MV-4-11 (cell line): Measurements from ENCODE around the gene SBK3.
"Not testable (repeated sequence)": the region's sequence is repeated elsewhere in the genome, so short reads cannot be mapped to it uniquely, and the experiment has no call there.

Experiments
- DNase-seq: peaks from one replicate; lab custom pipeline; 2025; lab: John Stamatoyannopoulos, UW

The SBK3 gene

DNA sequence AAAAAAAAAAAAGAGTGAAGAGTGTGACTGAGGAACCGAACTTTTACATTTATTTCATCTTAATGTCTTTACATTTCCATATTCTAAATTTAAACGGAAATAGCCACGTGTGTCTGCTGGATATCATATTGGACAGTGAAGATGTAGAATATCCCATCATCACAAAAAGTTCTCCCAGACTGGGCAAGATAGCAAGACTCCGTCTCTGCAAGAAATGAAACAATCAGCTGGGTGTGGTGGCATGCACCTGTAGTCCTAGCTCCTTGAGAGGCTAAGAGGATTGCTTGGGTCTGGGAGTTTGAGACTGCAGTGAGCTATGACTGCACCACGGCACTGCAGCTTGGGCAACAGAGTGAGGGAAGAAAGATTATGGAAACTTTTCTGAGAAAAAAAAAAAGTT lies 31.4 kb upstream of the SBK3 start:
- no peak for DNase-seq

DNA sequence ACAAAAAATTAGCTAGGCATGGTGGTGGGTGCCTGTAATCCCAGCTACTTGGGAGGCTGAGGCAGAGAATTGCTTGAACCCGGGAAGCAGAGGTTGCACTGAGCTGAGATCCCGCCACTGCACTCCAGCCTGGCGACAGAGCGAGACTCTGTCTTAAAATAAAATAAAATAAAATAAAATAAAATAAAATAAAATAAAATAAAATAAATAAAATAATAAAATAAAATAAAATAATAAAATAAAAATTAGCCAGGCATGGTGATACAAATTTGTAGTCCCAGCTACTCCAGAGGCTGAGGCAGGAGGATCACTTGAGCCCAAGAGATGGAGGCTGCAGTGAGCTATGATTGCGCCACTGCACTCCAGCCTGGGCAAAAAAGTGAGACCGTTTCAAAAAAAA lies 28.6 kb upstream of the SBK3 start:
- not testable (repeated sequence) for DNase-seq

DNA sequence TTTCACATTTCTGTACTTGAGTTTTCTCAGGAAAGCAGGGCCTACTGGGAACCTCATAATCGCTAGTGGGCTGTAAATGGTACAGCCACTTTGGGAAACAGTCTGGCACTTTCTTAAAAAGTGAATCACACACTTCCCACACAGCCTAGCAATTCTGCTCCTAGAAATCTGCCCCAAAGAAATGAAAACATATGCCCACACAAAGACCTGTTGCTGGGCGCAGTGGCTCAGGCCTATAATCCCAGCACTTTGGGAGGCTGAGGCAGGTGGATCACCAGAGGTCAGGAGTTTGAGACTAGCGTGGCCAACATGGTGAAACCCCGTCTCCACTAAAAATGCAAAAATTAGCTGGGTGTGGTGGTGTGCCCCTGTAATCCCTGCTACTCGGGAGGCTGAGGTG lies 24.1 kb upstream of the SBK3 start:
- DNase-seq = not testable (repeated sequence)

DNA sequence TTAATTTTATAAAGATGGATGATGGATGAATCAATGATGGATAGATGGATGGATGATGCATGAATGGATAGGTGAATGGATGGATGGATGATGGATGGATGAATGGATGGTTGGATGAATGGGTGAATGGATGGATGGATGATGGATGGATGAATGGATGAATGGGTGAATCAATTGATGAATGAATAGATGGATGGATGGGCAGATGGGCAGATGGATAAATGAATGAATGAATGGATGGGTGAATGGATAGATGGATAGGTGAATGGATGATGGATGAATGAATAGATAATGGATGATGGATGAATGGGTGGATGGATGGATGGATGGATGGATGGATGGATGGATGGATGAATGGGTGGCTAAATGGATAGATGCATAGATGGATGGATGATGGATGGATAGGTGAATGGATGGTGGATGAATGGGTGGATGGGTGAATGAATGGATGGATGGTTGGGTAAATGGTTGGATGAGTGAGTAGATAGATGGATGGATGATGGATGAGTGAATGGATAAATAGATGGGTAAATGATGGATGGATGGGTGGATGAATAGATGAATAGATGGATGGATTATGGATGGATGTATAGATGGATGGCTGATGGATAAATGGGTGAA lies 22.5 kb upstream of the SBK3 start:
- DNase-seq = no peak

DNA sequence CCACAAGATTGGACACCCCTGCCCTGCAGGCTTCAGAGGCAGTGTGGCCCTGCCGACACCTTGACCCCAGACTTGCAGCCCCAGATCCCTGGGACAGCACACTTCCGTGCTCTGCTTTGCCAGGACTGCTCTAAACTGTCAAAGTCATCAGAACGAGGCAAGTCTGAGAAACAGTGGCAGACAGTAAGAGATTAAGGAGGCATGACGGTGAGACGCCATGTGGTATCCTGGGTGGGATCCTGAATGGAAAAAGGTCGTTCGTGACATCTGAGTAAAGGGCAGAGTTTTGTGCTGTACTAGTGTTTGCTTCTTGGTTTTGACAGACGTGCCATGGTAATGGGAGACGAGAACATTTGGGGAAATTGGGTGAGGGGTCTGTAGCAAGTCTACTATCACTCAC lies 21.5 kb upstream of the SBK3 start:
- no peak for DNase-seq

DNA sequence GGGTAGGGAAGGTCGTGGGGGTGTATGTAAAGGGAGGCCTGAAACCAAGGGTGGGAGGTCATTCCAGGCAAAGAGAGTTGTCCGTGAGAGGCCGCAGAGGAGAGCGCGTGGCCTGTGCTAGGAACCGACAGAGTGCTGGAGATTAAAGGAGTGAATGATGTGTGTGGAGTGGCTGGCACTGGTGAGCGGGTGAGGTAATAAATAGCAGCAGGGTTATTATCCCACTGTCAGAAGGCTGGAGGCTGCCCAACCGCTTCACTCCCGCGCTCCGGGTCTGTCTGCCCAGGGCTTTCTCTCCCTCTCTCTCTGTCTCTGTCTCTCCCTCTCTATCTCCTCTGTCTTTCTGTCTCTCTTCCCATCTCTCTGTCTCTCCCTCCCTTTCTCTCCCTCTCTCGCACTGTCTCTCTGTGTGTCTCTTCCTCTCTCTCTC lies 17.9 kb upstream of the SBK3 start:
- no peak for DNase-seq

DNA sequence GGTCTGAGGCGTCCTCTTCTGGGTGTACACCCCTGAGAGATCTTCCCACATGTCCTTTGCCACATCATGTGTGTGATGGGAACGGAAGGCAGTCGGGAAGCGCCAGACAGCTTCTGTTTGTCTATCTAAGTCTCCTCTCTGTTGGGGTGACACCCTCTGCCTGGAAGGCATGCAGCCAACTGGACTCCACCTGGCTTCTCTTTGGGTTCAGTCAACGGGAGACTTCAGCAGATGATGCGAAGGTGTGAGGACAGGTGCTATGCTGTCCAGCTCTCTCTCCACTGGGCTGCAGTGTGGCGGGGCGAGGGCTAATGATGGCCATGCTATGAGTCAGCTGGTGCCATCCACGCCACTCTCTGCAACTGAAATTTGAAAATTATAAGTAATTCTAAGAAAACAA lies 14.3 kb upstream of the SBK3 start:
- DNase-seq = no peak

DNA sequence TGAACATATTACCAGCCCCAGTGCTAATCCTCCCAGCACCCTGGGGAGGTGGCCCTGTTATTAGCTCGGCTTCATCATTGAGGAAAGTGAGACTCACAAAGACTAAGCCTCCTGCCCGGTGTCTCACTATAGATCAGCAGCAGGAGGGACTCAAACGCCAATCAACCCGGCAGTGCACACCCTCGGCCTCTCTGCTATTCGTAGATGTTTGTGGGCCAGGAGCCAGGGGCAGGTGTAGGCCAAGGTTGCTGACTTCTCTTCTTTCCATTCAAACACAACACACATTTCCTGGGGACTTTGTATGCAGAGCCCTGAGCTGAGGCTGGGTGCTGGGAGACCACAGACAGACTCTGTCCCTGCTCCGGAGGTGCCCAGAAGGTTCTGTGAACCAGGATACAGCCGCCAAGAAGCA lies 9.4 kb upstream of the SBK3 start:
- no peak for DNase-seq

DNA sequence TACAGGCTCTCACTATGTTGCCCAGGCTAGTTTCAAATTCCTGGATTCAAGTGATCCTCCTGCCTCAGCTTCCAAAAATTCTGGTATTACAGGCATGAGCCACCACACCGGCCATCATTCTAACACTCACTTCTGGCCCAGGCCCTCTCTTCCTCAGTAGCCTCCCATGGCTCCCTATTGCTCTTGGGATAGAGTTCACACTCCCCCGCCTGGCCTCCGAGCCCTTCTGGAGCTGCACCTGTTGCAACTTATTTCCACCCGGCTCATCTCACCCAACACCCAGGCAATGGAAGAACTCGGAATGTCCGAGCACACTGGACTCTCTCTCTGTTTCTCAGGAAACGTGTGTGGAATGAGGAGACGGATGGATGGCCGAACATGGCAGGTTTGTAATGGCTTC lies 9.0 kb upstream of the SBK3 start:
- no peak for DNase-seq

DNA sequence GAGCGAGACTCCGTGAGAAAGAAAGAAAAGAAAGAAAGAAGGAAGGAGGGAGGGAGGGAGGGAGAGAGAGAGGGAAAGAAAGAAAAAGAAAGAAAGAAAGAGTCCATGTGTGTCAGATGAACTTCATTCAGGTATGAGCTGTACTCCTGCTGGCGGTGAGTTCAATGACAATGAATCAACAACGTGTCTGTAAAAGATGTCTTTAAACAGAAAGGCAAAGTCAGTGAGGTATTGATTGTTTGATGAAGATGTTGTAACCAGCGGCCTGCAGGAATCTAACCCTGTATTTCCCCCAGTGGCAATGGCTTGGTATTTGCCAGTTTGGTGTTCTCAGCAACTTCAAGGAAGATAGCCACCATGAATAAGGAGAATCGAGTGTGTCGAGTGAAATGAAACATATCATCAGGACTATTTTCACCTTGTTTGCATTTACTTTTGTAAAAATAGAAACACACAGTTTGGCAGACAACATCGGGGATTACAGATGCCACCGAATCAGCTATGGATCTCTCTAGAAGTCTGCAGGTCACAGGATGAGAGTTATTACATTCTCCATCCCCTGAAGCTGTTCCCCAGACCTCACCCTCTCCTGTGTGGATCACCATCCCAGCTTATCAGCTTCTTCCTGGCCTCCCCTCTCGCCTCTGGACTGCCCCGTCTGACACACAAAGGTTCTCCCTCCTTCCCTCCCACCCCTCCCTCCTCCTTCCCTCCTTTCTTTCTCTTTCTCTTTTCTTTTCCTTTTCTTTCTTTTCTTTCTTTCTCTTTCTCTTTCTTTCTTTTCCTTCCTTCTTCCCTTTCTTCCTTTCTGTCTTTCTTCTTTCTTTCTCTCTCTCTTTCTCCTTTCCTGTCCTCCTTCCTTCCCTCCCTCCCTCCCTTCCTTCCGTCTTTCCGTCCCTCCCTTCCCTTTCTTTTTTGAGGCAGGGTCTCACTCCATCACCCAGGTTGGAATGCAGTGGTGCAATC lies 8.2 kb upstream of the SBK3 start:
- no peak for DNase-seq

DNA sequence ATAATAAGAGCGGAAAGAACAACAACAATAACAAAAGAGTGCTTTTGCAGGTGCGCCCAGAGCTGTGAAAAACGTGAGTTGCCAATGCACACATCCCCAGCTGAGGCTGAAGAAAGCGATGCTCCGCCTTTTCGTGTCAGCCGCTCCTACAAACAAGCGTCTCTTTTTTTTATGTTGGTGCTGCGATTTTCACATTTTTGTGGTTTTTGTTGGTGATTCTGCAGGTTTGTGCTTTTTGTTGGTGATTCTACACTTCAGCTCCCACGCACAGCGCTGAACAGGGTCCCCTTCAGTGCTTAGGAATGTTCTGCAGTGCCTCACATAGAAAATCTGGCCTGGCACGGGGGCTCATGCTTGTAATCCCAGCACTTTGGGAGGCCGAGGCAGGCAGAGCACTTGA lies 7.3 kb upstream of the SBK3 start:
- DNase-seq = no peak

DNA sequence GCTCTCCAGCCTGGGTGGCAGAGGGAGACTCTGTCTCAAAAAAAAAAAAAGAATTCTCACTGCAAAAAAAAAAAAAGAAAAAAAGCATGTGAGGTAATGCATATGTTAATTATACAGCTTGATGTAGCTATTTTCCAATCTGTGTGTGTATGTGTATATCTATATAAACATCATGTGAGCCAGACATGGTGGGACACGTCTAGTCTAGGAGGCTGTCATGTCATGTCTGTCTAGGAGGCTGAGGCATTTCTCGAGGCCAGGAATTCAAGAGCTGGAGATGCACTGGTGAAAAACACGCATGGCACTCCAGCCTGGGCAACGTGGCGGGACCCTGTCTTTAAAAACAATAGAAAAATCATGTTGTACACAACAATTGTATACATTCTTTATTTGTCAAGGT lies 6.9 kb upstream of the SBK3 start:
- no peak for DNase-seq

DNA sequence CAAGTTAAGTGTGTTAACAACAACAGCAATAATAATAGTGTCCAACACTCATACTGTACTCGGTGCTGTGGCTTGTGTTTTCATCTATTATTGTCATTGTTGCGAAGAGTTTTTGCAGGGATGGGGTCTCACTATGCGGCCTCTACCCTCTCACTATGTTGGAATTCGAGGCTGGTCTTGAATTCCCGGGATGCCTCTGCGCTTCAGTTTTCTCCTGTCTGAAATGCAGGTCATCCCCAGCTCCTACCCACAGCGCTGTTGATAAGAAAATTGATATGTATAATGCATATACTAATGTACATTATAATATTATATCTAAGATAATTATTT lies 4.9 kb upstream of the SBK3 start:
- DNase-seq = no peak

DNA sequence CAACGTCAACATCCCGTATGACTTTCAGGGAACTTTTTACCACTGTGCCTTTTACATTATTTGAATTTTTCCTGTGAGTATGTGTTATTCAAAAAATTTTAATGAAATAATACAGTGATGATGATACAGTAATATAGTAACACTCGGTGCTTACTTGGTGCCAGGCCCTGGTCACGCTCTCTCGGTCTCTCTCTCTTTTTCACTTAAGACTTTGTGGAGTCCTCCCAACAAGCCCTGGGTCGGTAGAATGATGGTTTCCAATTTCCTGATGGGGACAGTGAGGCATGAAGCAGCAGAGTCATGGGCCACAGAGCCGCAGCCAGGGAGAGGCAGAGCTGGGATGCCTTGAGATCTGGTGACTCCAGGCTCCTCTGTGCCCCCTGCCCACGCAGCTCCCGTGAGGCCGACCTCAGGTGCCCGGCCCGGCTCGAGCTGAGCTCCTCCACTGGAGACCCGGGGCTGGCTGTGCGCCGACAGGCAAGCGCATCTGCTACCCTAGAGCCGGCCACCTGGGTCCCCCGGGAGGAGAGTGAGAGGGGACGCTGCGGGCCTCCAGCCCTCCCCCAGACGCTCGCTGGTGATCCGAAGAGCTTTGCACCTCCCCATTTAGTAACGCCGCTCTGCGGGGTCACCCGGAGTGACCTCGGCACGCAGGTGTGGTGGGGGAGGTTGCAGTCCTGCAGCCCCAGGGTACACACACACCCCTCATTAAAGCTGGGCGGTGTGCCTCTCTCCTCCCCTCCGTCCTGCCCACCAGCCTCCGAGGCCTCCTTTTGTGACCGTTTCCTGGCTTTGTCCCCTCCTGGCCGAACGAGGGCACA lies 4.4 kb upstream of the SBK3 start:
- DNase-seq = no peak

DNA sequence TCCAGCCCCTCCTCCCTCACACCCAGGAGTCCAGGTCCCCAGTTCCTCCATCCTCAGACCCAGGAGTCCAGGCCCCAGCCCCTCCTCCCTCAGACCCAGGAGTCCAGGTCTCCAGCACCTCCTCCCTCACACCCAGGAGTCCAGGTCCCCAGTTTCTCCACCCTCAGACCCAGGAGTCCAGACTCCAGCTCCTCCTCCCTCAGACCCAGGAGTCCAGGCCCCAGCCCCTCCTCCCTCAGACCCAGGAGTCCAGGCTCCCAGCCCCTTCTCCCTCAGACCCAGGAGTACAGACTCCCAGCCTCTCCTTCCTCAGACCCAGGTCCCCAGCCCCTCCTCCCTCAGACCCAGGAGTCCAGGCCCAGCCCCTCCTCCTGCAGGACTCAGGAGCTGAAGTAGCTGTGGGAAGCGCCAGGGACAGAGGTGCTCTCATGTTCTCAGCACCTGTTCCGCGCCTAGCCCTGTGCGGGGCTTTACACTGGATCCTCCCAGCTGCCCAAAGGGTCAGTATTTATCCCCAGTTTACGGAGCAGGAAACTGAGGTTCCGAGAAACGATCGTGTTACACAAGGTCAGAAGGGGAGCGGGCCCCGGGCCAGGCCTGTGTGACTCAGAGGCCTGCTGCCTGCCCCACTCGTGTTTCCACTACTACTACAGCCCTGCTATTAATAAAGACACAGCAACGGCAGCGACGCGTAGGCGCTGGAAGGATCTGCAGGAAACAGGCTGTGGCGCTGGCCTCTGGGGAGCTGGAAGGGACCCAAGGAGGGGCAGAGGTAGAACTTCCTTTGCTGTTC lies 1.7 kb upstream of the SBK3 start:
- peak; percentile 82 for DNase-seq

DNA sequence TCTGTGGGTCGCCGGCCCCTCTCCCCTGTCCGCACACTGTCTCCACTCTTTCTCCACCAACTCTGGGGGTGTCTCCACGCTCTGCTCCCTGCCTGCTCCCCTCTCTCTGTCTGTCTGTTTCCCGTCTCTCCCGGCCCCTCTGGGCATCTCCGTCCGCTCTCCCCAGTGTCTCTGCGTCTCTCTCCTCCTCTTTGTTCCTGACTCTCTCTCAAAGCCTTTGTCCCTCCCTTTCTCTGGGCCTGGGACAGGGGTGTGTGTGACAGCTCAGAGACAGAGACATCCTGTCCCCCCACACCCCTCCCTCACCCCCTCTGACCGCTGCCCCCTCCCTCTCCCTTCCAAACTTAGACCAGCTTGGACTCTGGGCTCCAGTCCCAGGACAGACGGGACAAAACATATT lies 668 bp upstream of the SBK3 start:
- no peak for DNase-seq

DNA sequence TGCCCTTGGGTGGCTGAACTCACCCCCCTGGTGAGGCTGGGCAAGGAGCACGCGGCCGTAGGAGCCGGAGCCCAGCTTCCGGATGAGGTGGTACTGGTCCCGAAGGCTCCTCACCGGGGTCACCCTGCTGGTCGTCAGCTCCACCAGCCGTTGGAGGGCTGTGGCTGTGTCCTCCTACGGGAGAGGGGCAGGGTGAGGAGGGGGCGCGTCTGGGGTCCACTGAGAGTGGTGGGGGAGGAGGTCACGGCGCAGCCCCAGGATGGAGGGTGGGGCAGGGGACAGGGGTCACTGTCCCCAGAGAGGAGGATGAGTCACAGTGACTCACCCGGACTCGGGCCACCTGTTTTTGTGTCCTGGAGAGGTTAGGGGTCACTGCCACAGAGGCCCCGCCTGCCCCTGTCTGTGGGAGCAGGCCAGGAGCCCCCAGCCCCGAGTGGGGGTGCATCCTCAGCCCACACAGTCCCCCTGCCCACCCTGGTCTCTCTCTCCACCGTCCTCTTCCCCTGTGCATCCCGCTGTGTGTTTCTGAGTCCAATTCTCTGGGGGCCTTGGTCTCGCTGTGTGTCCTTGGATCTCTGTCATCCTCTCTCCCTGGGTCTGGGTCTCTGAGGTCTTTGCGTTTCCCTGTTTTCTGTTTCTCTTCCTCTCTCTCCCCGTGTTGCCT lies 435 bp downstream of the SBK3 start:
- no peak for DNase-seq

DNA sequence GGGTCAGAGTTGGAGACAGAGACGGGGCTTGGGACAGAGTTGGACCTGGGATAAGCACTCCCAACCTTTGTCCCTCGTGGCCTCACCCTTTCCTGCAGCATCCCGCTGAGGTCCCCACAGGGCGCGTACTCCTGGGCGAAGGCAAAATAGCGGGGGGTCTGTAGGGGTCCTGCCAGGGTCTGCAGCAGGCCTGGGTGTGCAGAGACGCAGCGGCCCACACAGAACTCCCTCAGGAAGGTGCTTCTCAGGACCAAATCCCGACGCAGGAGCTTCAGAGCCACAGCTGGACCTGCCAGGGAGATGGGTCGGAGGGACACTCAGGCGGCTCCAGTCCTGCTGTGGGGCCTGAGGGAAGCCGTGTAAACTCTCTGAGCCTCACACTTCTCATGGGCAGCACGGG lies 1.3 kb downstream of the SBK3 start:
- DNase-seq = no peak

DNA sequence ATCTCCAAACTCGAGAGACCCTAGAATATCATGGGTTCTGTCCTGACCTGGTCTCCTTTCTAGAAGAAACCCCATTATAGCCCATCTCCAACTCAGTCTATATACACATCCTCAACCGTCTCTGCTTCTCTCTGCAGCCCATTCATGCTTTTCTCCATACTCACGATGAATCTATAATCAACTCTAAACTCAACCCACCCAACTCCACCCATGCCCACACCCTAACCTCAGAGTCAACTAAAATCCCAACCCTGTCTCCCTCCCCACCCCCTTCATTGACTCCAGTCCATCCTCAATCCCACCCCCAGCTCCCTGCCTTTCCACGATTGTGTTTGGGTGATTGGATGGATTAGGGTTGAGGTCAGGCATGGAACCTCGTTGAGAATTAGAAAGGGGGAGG lies 1.8 kb downstream of the SBK3 start:
- no peak for DNase-seq

DNA sequence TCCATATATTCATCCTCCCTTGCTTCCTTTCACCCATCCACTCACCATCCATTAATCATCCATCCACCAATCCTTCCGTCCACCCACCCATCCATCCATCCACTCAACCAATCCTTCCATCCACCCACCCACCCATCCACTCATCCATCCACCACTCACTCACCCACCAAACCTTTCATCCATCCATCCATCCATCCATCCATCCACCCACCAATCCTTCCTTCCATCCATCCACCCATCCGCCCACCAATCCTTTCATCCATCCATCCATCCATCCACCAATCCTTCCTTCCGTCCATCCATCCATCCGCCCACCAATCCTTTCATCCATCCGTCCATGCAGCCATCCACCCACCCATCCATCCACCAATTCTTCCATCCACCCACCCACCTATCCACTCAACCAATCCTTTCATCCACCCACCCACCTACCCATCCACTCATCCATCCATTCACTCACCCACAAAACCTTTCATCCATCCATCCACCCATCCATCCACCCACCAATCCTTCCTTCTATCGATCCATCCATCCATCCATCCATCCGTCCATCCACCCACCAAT lies 3.0 kb downstream of the SBK3 start:
- DNase-seq = no peak

DNA sequence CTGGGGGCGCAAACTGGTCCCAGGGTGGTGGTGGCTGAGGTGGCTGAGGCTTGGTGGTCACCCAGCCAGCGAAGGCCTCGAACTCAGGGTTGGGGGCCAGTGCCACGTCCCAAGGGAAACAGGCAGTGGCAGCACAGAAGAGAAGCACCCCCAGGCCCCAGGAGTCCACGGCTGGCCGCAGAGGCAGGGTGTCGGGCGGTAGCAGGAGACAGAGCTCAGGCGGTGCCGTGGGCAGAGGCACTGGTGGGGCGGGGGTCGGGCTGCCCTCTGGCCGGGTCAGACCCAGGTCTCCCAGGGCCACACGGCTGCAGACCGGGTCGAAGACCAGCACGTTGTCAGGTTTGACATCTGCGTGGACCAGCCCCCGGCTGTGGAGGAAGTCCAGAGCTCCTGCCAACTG lies 4.3 kb downstream of the SBK3 start:
- no peak for DNase-seq
